ENCODE data around the gene ENOSF1.

ENOSF1 gene

GRCh38 chr18:629269-630150, 82.9 kb downstream of the ENOSF1 start:
- DNase-seq, result no peak

GRCh38 chr18:627231-627630, 85.2 kb downstream of the ENOSF1 start:
- no peak for DNase-seq

GRCh38 chr18:623761-624620, 88.4 kb downstream of the ENOSF1 start:
- peak; percentile 72 for DNase-seq

GRCh38 chr18:622289-622688, 90.1 kb downstream of the ENOSF1 start:
- no peak for DNase-seq

- DNase-seq, result no peak
Measured at GRCh38 chr18:621291-622043, 91.0 kb downstream of the ENOSF1 start.

All from femur (tissue), 1 donor.